GM12892 (cell line): ENCODE results near the gene DHRSX. TPM values are rescaled to one million over a fixed set of nuclear protein-coding genes. Genes with fewer than 3 reads are reported as not detected.

ENCODE experiments used
- DNase-seq: peaks from one replicate; pipeline ENCODE4 v3.0.0; 2011; ENCODE audit not compliant: insufficient read length
- FAIRE-seq: peaks from 2 replicates; lab custom pipeline; 2011; peaks lifted over from hg19 to GRCh38; lab: Jason Lieb, UNC
- POLR2A ChIP-seq: IDR thresholded peaks from 2 replicates; pipeline ENCODE4 v1.6.1; 2011; ENCODE audit warnings: low read depth, low read length, control low read depth
- POLR2AphosphoS5 ChIP-seq: IDR thresholded peaks from 2 replicates; pipeline ENCODE4 v1.6.1; 2011; ENCODE audit warnings: low read depth, low read length, control low read depth
- TAF1 ChIP-seq: IDR thresholded peaks from 2 replicates; pipeline ENCODE4 v1.6.1; 2011; ENCODE audit warnings: low read depth, mild to moderate bottlenecking, control low read depth, low read length, borderline replicate concordance
- polyA plus RNA-seq: library from polyadenylated mRNA; unstranded; fragments of >200 nt; gene quantifications from one replicate; pipeline ENCODE4 v1.2.1, GENCODE V29; 2012; ENCODE audit warnings: missing spikeins, inconsistent platforms; ENCODE audit not compliant: missing spikeins

DHRSX gene
- polyA plus RNA-seq = 16.3 TPM

- TF ChIP-seq POLR2AphosphoS5 = peak; percentile 63; the same call in 1 of the 2 replicates
- TF ChIP-seq POLR2A = peak; percentile 81; the same call in 1 of the 2 replicates
- no peak for TF ChIP-seq TAF1
- peak; percentile 77 for DNase-seq
- peak; percentile 97 for FAIRE-seq
These were observed at the start of gene DHRSX, which contains the start of gene ZBED1 for GRCh38 chrX:2500803-2501558. Gene DHRSX, minus strand, starts transcription at chrX:2500976. Its CDS starts 51 bp downstream, at chrX:2500925. Gene ZBED1, minus strand, starts transcription at chrX:2500976. Its CDS starts 10,257 bp downstream, at chrX:2490719.

- no peak for DNase-seq
- no peak for FAIRE-seq
- TF ChIP-seq POLR2A = no peak
- no peak for TF ChIP-seq POLR2AphosphoS5
- TF ChIP-seq TAF1 = no peak
These were observed 49.1 kb upstream of the DHRSX start for GRCh38 chrX:2549876-2550275.

GRCh38 chrX:2548711-2549423 is 48.1 kb upstream of the DHRSX start:
- DNase-seq (no peak), FAIRE-seq (peak; percentile 5)
- TF ChIP-seq POLR2AphosphoS5 (no peak), TAF1 (no peak)

- FAIRE-seq = no peak
- DNase-seq = no peak
These were observed 47.0 kb upstream of the DHRSX start for GRCh38 chrX:2547736-2548135.

GRCh38 chrX:2546496-2546895 is 45.7 kb upstream of the DHRSX start:
- DNase-seq (no peak), FAIRE-seq (no peak)
- TF ChIP-seq POLR2AphosphoS5 (no peak), TAF1 (no peak), POLR2A (no peak)

More at GRCh38 chrX:2547736-2548135, 47.0 kb upstream of the DHRSX start:
- no peak for TF ChIP-seq POLR2AphosphoS5
- no peak for TF ChIP-seq POLR2A
- no peak for TF ChIP-seq TAF1

GRCh38 chrX:2545144-2545543 is 44.4 kb upstream of the DHRSX start:
- no peak for FAIRE-seq
- no peak for DNase-seq
- TF ChIP-seq POLR2AphosphoS5 = no peak
- no peak for TF ChIP-seq POLR2A

- TF ChIP-seq POLR2A = no peak
- TF ChIP-seq POLR2AphosphoS5 = no peak
- TF ChIP-seq TAF1 = no peak
- FAIRE-seq = no peak
- DNase-seq = no peak
These were observed 42.2 kb upstream of the DHRSX start for GRCh38 chrX:2542826-2543521.

GRCh38 chrX:2541603-2542002 is 40.8 kb upstream of the DHRSX start:
- no peak for FAIRE-seq
- no peak for TF ChIP-seq POLR2AphosphoS5
- TF ChIP-seq TAF1 = no peak
- no peak for TF ChIP-seq POLR2A
- DNase-seq = no peak

GRCh38 chrX:2540426-2540947 is 39.7 kb upstream of the DHRSX start:
- no peak for TF ChIP-seq TAF1
- no peak for TF ChIP-seq POLR2A
- TF ChIP-seq POLR2AphosphoS5 = no peak
- no peak for FAIRE-seq
- no peak for DNase-seq

GRCh38 chrX:2539586-2539985 is 38.8 kb upstream of the DHRSX start:
- DNase-seq (no peak), FAIRE-seq (no peak)
- TF ChIP-seq POLR2A = no peak

GRCh38 chrX:2538031-2538757 is 37.4 kb upstream of the DHRSX start:
- FAIRE-seq (no peak), DNase-seq (no peak)
- TF ChIP-seq POLR2A = no peak
- TF ChIP-seq TAF1 = no peak
- TF ChIP-seq POLR2AphosphoS5 = no peak
